ENCODE results near the gene CRISPLD2. TPM values are rescaled to one million over a fixed set of nuclear protein-coding genes. Genes with fewer than 3 reads are reported as not detected.

Gene CRISPLD2
- total RNA-seq, 2 experiments from 2014 or later, result 2.0 to 2.6 TPM

- no peak overlapping the region for H3K4me3 ChIP-seq (ENCODE audit: low read length)
- DNase-seq, result peak in 1 of 14 experiments; percentile 10
- POLR2A ChIA-PET, result no interaction called here
- Mint-ChIP-seq H3K27ac (peak overlapping the region; percentile 6), H3K9me3 (no peaks in the 10 kb centered on the region), H3K36me3 (ENCODE audit: low read depth) (peaks cover 92% of the 10 kb centered on the region), H3K4me3 (no peak overlapping the region), H3K27me3 (no peaks in the 10 kb centered on the region), H3K4me1 (ENCODE audit: low read depth) (no peaks in the 10 kb centered on the region)
- no peak for ATAC-seq (ENCODE audit: poor library complexity)
- H3K9me3 ChIP-seq (ENCODE audit: control insufficient read depth in 1 of 2, insufficient read depth in 1 of 2, low read length in 2 of 2), result no peaks in the 10 kb centered on the region
- CTCF ChIA-PET, result no interaction called here
- no peaks in the 10 kb centered on the region for H3K4me1 ChIP-seq (ENCODE audit: insufficient read depth, low read length)
- H3K27ac ChIP-seq (ENCODE audit: low read depth in 1 of 2, low read length in 2 of 2), result no peak overlapping the region
- intact Hi-C loops (cut with DNase I, micrococcal nuclease), result no loop called here
- H3K27me3 ChIP-seq (ENCODE audit: control insufficient read depth in 1 of 2, insufficient read depth in 2 of 2, low read length in 2 of 2), result no peaks in the 10 kb centered on the region
- peaks cover 81% of the 10 kb centered on the region for H3K36me3 ChIP-seq (ENCODE audit: insufficient read depth, low read length)
- TF ChIP-seq CTCF (IDR thresholded peaks at IDR 0.05), result no peak
Measured at GRCh38 chr16:84775262-84775810, 44.4 kb upstream of the CRISPLD2 start.

- H3K27me3 Mint-ChIP-seq, result no peaks in the 10 kb centered on the region
- Histone ChIP-seq H3K4me1 (ENCODE audit: insufficient read depth, low read length) (no peaks in the 10 kb centered on the region), H3K9me3 (ENCODE audit: control insufficient read depth in 1 of 2, insufficient read depth in 1 of 2, low read length in 2 of 2) (no peaks in the 10 kb centered on the region), H3K4me3 (ENCODE audit: low read length) (no peak overlapping the region), H3K36me3 (ENCODE audit: insufficient read depth, low read length) (peaks cover 73% of the 10 kb centered on the region), H3K27me3 (ENCODE audit: control insufficient read depth in 1 of 2, insufficient read depth in 2 of 2, low read length in 2 of 2) (no peaks in the 10 kb centered on the region), H3K27ac (ENCODE audit: low read depth in 1 of 2, low read length in 2 of 2) (no peak overlapping the region)
- intact Hi-C loops (cut with DNase I, micrococcal nuclease), result no loop called here
- ATAC-seq (ENCODE audit: poor library complexity), result no peak
- H3K36me3 Mint-ChIP-seq (ENCODE audit: low read depth), result peaks cover 81% of the 10 kb centered on the region
- no peak for DNase-seq
- POLR2A ChIA-PET, result no interaction called here
- H3K9me3 Mint-ChIP-seq, result no peaks in the 10 kb centered on the region
- no peak overlapping the region for H3K4me3 Mint-ChIP-seq
- no peak overlapping the region for H3K27ac Mint-ChIP-seq
- TF ChIP-seq CTCF (IDR thresholded peaks at IDR 0.05), result no peak
- CTCF ChIA-PET, result no interaction called here
- H3K4me1 Mint-ChIP-seq (ENCODE audit: low read depth), result no peaks in the 10 kb centered on the region
Measured at GRCh38 chr16:84777435-84777834, 42.4 kb upstream of the CRISPLD2 start.

GRCh38 chr16:84778720-84779119 is 41.1 kb upstream of the CRISPLD2 start:
- Mint-ChIP-seq H3K4me3 (no peak overlapping the region), H3K36me3 (ENCODE audit: low read depth) (peaks cover 68% of the 10 kb centered on the region), H3K4me1 (ENCODE audit: low read depth) (no peaks in the 10 kb centered on the region), H3K9me3 (no peaks in the 10 kb centered on the region), H3K27me3 (no peaks in the 10 kb centered on the region), H3K27ac (no peak overlapping the region)
- Histone ChIP-seq H3K36me3 (ENCODE audit: insufficient read depth, low read length) (peaks cover 60% of the 10 kb centered on the region), H3K27ac (ENCODE audit: low read depth in 1 of 2, low read length in 2 of 2) (no peak overlapping the region), H3K4me1 (ENCODE audit: insufficient read depth, low read length) (no peaks in the 10 kb centered on the region), H3K9me3 (ENCODE audit: control insufficient read depth in 1 of 2, insufficient read depth in 1 of 2, low read length in 2 of 2) (no peaks in the 10 kb centered on the region), H3K27me3 (ENCODE audit: control insufficient read depth in 1 of 2, insufficient read depth in 2 of 2, low read length in 2 of 2) (no peaks in the 10 kb centered on the region), H3K4me3 (ENCODE audit: low read length) (no peak overlapping the region)
- ATAC-seq (ENCODE audit: poor library complexity), result no peak
- CTCF ChIA-PET, result no interaction called here
- no peak for TF ChIP-seq CTCF (IDR thresholded peaks at IDR 0.05)
- intact Hi-C loops (cut with DNase I, micrococcal nuclease), result no loop called here
- POLR2A ChIA-PET, result no interaction called here
- no peak for DNase-seq
